Measurements from ENCODE around the gene BMPR1A.
"Not testable (repeated sequence)": the region's sequence is repeated elsewhere in the genome, so short reads cannot be mapped to it uniquely, and the experiment has no call there.

BMPR1A gene

DNA sequence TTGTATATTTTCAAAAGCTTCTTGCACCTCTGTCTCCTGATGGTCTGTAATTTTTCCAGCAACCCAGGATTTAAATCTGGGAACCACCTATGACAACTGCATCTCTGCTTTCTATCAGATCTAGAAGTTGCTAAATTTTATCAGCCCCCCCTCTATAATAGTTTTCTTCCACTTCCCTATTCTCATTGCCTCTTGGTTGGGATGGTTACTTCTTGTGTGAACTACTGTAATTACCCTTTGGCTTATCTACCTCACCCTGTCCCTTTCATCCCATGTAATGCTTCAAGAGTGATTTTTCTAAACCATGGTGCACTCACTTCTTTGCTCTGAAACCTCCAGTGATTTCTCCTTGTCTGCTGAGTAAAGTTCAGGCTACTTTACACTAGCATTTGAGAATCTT, 92.3 kb downstream of the BMPR1A start:
- DNase-seq (ENCODE audit: low read depth in 2 of 2): no peak

DNA sequence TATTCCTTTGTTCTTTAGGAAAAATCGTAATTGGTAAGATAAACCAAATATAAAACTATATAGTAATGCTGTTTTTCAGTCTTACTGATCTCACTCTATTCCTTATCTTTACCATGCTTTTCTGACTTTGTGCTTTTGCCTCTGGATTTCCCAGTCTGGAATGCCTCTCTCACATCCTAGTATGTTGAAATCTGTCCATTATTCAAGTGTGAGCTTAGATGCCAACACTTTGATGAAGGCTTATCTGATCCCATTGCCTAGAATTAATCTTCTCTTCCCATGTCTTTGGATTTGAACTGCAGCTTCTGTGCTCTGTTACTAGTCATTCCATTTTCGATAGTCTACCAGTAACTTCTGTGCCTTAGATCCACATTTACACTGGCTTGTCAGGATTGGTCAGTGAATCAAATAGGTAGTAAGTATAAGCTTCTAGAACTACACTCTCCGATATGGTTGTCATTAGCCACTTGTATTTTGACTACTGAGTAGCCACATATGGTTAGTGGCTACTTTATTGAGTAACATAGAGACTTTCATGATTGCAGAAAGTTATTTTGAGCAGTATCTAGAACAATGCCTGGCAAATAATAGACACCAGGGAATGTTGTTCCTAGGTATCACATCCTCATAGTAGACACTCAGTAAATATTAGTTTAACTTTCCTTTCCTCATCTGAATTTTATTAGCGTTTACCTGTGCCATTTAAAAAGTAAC, 92.9 kb downstream of the BMPR1A start:
- no peak for DNase-seq (ENCODE audit: low read depth in 2 of 2)

- DNase-seq (ENCODE audit: low read depth in 2 of 2): no peak
Measured at GRCh38 chr10:86850481-86850880, 94.1 kb downstream of the BMPR1A start.

- no peak for DNase-seq (ENCODE audit: low read depth in 2 of 2)
Measured at GRCh38 chr10:86851328-86852207, 95.1 kb downstream of the BMPR1A start.

DNA sequence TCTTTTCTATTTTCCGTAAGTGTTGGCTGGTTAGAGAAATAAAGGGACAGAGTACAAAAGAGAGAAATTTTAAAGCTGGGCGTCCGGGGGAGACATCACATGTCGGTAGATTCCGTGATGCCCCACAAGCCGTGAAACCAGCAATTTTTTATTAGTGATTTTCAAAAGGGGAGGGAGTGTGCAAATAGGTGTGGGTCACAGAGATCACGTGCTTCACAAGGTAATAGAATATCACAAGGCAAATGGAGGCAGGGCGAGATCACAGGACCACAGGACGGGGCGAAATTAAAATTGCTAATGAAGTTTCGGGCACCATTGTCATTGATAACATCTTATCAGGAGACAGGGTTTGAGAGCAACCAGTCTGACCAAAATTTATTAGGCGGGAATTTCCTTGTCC, 97.2 kb downstream of the BMPR1A start:
- DNase-seq (ENCODE audit: low read depth in 2 of 2): not testable (repeated sequence)

- no peak for DNase-seq (ENCODE audit: low read depth in 2 of 2)
Measured at GRCh38 chr10:86855513-86855912, 99.1 kb downstream of the BMPR1A start.

- DNase-seq (ENCODE audit: low read depth in 2 of 2): no peak
Measured at GRCh38 chr10:86856156-86856555, 99.7 kb downstream of the BMPR1A start.

GRCh38 chr10:86857128-86857721, 100.8 kb downstream of the BMPR1A start:
- DNase-seq (ENCODE audit: low read depth in 2 of 2): no peak

- DNase-seq (ENCODE audit: low read depth in 2 of 2): no peak
Measured at GRCh38 chr10:86858011-86858410, 101.6 kb downstream of the BMPR1A start.

DNA sequence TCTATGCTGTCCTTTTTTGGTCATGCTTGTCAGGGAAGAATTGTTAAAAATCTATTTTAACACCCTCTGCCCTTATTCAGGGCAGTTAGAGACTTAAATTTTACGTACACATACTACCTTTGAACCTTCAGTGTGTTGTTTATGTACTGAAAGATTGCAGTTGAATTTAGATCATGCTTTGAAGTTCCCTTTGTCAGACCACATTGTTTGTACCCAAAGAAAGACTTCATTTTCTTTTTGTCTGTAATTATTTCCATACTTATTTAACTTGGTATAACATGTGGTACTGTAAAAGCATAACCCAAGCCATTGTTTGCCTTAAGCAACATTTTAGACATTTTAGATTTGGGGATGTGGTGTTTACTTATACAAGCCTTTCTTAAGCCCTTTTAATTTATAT, 104.9 kb downstream of the BMPR1A start:
- DNase-seq (ENCODE audit: low read depth in 2 of 2): no peak

DNA sequence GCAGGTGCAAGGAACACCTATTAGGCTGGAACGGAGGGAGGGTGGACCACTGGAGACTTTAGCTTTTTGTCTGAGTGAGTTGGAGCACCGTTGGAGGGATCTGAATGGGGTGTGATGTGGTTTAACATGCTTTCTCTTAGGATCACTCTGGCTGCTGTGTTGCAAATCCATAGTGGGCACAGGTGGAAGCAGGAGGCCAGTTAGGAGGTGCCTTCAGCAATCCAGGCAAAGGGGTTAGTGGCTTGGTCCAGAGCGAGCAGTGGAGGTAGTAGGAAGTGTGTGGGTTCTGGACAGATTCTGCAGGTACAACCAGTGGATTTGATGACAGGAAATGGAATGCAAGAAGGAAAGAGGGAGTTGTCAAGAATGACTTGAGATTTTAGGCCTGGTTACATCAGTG, 106.0 kb downstream of the BMPR1A start:
- DNase-seq (ENCODE audit: low read depth in 2 of 2): no peak

DNA sequence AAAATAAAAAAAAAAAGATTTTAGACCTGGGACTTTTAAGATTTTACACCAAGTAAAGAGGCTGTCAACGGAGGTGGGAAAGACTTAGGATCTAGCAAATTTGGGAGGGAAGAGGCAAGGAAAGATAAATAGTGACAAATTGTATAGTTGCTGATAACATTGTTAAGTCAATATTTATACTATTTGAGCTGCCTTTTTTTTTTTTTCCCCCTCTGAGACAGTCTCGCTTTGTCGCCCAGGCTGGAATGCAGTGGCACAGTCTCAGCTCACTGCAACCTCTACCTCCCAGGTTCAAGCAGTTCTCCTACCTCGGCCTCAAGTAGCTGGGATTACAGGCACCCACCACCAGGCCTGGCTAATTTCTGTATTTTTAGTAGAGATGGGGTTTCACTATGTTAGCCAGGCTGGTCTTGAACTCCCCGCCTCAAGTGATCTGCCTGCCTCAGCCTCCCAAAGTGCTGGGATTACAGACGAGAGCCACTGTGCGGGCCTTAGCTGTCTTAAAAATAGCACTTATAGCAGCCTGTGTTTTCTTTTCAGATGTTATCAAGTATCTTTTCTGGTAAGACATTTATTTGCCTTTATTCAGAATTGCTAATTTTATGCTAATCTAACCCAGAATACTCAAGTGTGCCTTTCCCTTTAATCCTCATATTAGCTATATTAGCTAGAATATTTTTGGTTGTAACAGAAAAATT, 106.5 kb downstream of the BMPR1A start:
- no peak for DNase-seq (ENCODE audit: low read depth in 2 of 2)

- DNase-seq (ENCODE audit: low read depth in 2 of 2): no peak
Measured at GRCh38 chr10:86863484-86863842, 107.0 kb downstream of the BMPR1A start.

- DNase-seq (ENCODE audit: low read depth in 2 of 2): not testable (repeated sequence)
Measured at GRCh38 chr10:86865011-86865811, 108.8 kb downstream of the BMPR1A start.

- DNase-seq (ENCODE audit: low read depth in 2 of 2): no peak
Measured at GRCh38 chr10:86867149-86867548, 110.7 kb downstream of the BMPR1A start.

- no peak for DNase-seq (ENCODE audit: low read depth in 2 of 2)
Measured at GRCh38 chr10:86868353-86868752, 111.9 kb downstream of the BMPR1A start.

- no peak for DNase-seq (ENCODE audit: low read depth in 2 of 2)
Measured at GRCh38 chr10:86870679-86871078, 114.3 kb downstream of the BMPR1A start.

- DNase-seq (ENCODE audit: low read depth in 2 of 2): no peak
Measured at GRCh38 chr10:86871563-86872183, 115.3 kb downstream of the BMPR1A start.

- no peak for DNase-seq (ENCODE audit: low read depth in 2 of 2)
Measured at GRCh38 chr10:86872757-86873156, 116.3 kb downstream of the BMPR1A start.

DNA sequence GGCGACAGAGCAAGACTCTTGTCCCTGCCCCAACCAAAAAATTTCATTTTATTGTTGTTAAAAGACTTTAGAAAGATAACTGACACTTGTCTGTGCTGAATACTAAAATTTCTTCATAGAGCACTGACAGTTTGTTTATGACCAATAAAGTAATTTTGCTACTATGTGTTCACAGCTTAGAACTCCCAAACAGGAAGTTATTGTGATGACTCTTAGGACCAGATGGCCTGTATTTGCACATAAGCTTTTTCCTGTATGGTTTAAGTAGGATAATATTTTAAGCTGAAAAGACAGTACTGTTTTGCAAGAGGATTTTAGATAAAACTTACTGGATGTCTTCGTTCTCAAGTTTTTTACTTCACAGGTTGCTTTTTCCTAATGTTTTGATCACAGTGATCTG, 120.3 kb downstream of the BMPR1A start:
- no peak for DNase-seq (ENCODE audit: low read depth in 2 of 2)

Measured in activated CD8-positive, alpha-beta memory T cell treated with anti-CD3 and anti-CD28 coated beads for 4 hours (primary cell).